Nephron (organoid): Measurements from ENCODE around the gene C5.

ENCODE experiments used
- H3K27ac Mint-ChIP-seq, 3 experiments: 2 replicates each; pipeline ENCODE4 v1.8.0; 2020; ENCODE audit warnings: mixed read lengths in 3 of 3, mild to moderate bottlenecking in 2 of 3, moderate library complexity in 1 of 3
- H3K27me3 Mint-ChIP-seq: 2 replicates; pipeline ENCODE4 v1.8.0; 2021; ENCODE audit warnings: low read depth, mild to moderate bottlenecking, moderate library complexity, mixed read lengths
- H3K36me3 Mint-ChIP-seq: 2 replicates; pipeline ENCODE4 v1.8.0; 2020; ENCODE audit warnings: low read depth, mixed read lengths
- H3K4me1 Mint-ChIP-seq: 2 replicates; pipeline ENCODE4 v1.8.0; 2020; ENCODE audit warnings: mixed read lengths
- H3K4me3 Mint-ChIP-seq, 3 experiments: 2 replicates each; pipeline ENCODE4 v1.8.0; 2020; ENCODE audit warnings: mild to moderate bottlenecking in 3 of 3, mixed read lengths in 3 of 3, moderate library complexity in 2 of 3
- H3K9me3 Mint-ChIP-seq: 2 replicates; pipeline ENCODE4 v1.8.0; 2020; ENCODE audit warnings: mixed read lengths
- CTCF ChIP-seq, 3 experiments: fragments of 200-600 bp; sonication (generic); IDR thresholded peaks; one replicate each; pipeline ENCODE4 v1.5.0; 2021; ENCODE audit warnings: antibody characterized with exemption in 3 of 3; ENCODE audit not compliant: unreplicated experiment in 3 of 3

Gene C5

GRCh38 chr9:120904978-120905301 lies 145.1 kb downstream of the C5 start:
- Mint-ChIP-seq H3K9me3 (no peaks in the 10 kb centered on the region), H3K27me3 (peaks cover 3% of the 10 kb centered on the region), H3K36me3 (no peaks in the 10 kb centered on the region), H3K4me3 (no peak overlapping the region), H3K4me1 (no peaks in the 10 kb centered on the region), H3K27ac (no peak overlapping the region)
- TF ChIP-seq CTCF (IDR thresholded peaks at IDR 0.05; ENCODE audit: unreplicated experiment in 3 of 3): no peak

GRCh38 chr9:120904061-120904977 lies 145.8 kb downstream of the C5 start:
- Mint-ChIP-seq H3K9me3 (no peaks in the 10 kb centered on the region), H3K27ac (no peak overlapping the region), H3K27me3 (peaks cover 3% of the 10 kb centered on the region), H3K4me1 (no peaks in the 10 kb centered on the region), H3K4me3 (no peak overlapping the region), H3K36me3 (no peaks in the 10 kb centered on the region)
- no peak for TF ChIP-seq CTCF (IDR thresholded peaks at IDR 0.05; ENCODE audit: unreplicated experiment in 3 of 3)

- peaks cover 3% of the 10 kb centered on the region for H3K27me3 Mint-ChIP-seq
- H3K9me3 Mint-ChIP-seq: no peaks in the 10 kb centered on the region
- H3K4me1 Mint-ChIP-seq: no peaks in the 10 kb centered on the region
- H3K4me3 Mint-ChIP-seq: no peak overlapping the region
- no peaks in the 10 kb centered on the region for H3K36me3 Mint-ChIP-seq
- TF ChIP-seq CTCF (IDR thresholded peaks at IDR 0.05; ENCODE audit: unreplicated experiment in 3 of 3): no peak
- H3K27ac Mint-ChIP-seq: no peak overlapping the region
Measured at GRCh38 chr9:120902569-120903535, 147.2 kb downstream of the C5 start.
